GM19463 (cell line): ENCODE results near the gene EYA2.
"Not testable (repeated sequence)": the region's sequence is repeated elsewhere in the genome, so short reads cannot be mapped to it uniquely, and the experiment has no call there.

ENCODE experiments used
- ATAC-seq: cut with Tn5 transposase; IDR thresholded peaks from one replicate; pipeline ENCODE4 v1.9.1; 2021; ENCODE audit warnings: mild to moderate bottlenecking, moderate library complexity; ENCODE audit not compliant: unreplicated experiment

The EYA2 gene

GRCh38 chr20:47161411-47161810 lies 266.8 kb downstream of the EYA2 start:
- ATAC-seq = no peak

- no peak for ATAC-seq
These were observed 269.5 kb downstream of the EYA2 start for GRCh38 chr20:47164140-47164539.

- ATAC-seq = no peak
These were observed 270.8 kb downstream of the EYA2 start for GRCh38 chr20:47165376-47165865.

- ATAC-seq = no peak
These were observed 273.2 kb downstream of the EYA2 start for GRCh38 chr20:47167846-47168245.

- no peak for ATAC-seq
These were observed 277.9 kb downstream of the EYA2 start for GRCh38 chr20:47172579-47172978.

- ATAC-seq = no peak
These were observed 279.1 kb downstream of the EYA2 start for GRCh38 chr20:47173596-47174216.

- ATAC-seq = no peak
These were observed 280.0 kb downstream of the EYA2 start for GRCh38 chr20:47174456-47175243.

- no peak for ATAC-seq
These were observed 280.9 kb downstream of the EYA2 start for GRCh38 chr20:47175493-47175892.

GRCh38 chr20:47176217-47176616 lies 281.6 kb downstream of the EYA2 start:
- ATAC-seq = not testable (repeated sequence)

- no peak for ATAC-seq
These were observed 283.6 kb downstream of the EYA2 start for GRCh38 chr20:47178277-47178676.

- ATAC-seq = no peak
These were observed 284.2 kb downstream of the EYA2 start for GRCh38 chr20:47178851-47179250.

- ATAC-seq = no peak
These were observed 284.6 kb downstream of the EYA2 start for GRCh38 chr20:47179267-47179666.

GRCh38 chr20:47181056-47181862 lies 286.6 kb downstream of the EYA2 start:
- ATAC-seq = no peak

GRCh38 chr20:47183367-47183766 lies 288.7 kb downstream of the EYA2 start:
- ATAC-seq = no peak

GRCh38 chr20:47187450-47188195 lies 293.0 kb downstream of the EYA2 start:
- no peak for ATAC-seq

GRCh38 chr20:47188540-47188939 lies 293.9 kb downstream of the EYA2 start:
- ATAC-seq = no peak

GRCh38 chr20:47189060-47189459 lies 294.4 kb downstream of the EYA2 start:
- no peak for ATAC-seq

- no peak for ATAC-seq
These were observed 296.5 kb downstream of the EYA2 start for GRCh38 chr20:47191074-47191673.

- no peak for ATAC-seq
These were observed 297.3 kb downstream of the EYA2 start for GRCh38 chr20:47191956-47192355.

GRCh38 chr20:47195573-47195972 lies 300.9 kb downstream of the EYA2 start:
- no peak for ATAC-seq
